ENCODE results near the gene CDC27.

GRCh38 chr17:47072886-47073285 is 116.2 kb downstream of the CDC27 start:
- TF ChIP-seq CTCF (IDR thresholded peaks at IDR 0.05) (no peak), EZH2 (IDR thresholded peaks at IDR 0.05; ENCODE audit: borderline replicate concordance, insufficient read depth, low read depth, low read length, poor library complexity, severe bottlenecking) (no peak)

Data from B cell (primary cell).